MCF 10A (cell line): Measurements from ENCODE around the gene G3BP1. TPM values are rescaled to one million over a fixed set of nuclear protein-coding genes. Genes with fewer than 3 reads are reported as not detected.

Experiments used
- BruUV-seq: library from RNA; stranded (reverse); fragments of 400-500 nt; replicated peaks from 2 replicates; lab custom pipeline; 2021; lab: Mats Ljungman, UMichigan
- CTCF ChIA-PET: fragments of 300-600 bp; sonication (Branson Sonifier 250); formaldehyde crosslinking; extraction: SDS; loops from one replicate; lab custom pipeline; 2021; ENCODE audit warnings: antibody characterized with exemption, inconsistent platforms; lab: Yijun Ruan, JAX
- POLR2A ChIA-PET: fragments of 300-600, 350-650 bp; sonication (Branson Sonifier 250); formaldehyde crosslinking; extraction: SDS; loops from one replicate; lab custom pipeline; 2020; ENCODE audit warnings: antibody characterized with exemption, inconsistent platforms; lab: Yijun Ruan, JAX
- DNase-seq: peaks from one replicate; pipeline ENCODE4 v3.0.0-alpha.2; 2018; ENCODE audit not compliant: unreplicated experiment
- H3K27ac Mint-ChIP-seq: one replicate; pipeline ENCODE4 v1.8.0; 2022; ENCODE audit warnings: mild to moderate bottlenecking, low read depth, mixed read lengths; ENCODE audit not compliant: unreplicated experiment
- H3K27me3 Mint-ChIP-seq: one replicate; pipeline ENCODE4 v1.8.0; 2022; ENCODE audit warnings: mixed read lengths; ENCODE audit not compliant: insufficient read depth, unreplicated experiment
- H3K36me3 Mint-ChIP-seq: one replicate; pipeline ENCODE4 v1.8.0; 2022; ENCODE audit warnings: mild to moderate bottlenecking, moderate library complexity, mixed read lengths; ENCODE audit not compliant: insufficient read depth, unreplicated experiment
- H3K4me1 Mint-ChIP-seq: one replicate; pipeline ENCODE4 v1.8.0; 2022; ENCODE audit warnings: mixed read lengths; ENCODE audit not compliant: insufficient read depth, unreplicated experiment
- H3K4me3 Mint-ChIP-seq: one replicate; pipeline ENCODE4 v1.8.0; 2022; ENCODE audit warnings: mild to moderate bottlenecking, moderate library complexity, mixed read lengths; ENCODE audit not compliant: unreplicated experiment
- H3K9me3 Mint-ChIP-seq: one replicate; pipeline ENCODE4 v1.8.0; 2022; ENCODE audit warnings: mixed read lengths; ENCODE audit not compliant: unreplicated experiment
- CTCF ChIP-seq: fragments of 200-600 bp; IDR thresholded peaks from one replicate; pipeline ENCODE4 v1.8.0; 2022; ENCODE audit warnings: antibody characterized with exemption, mild to moderate bottlenecking; ENCODE audit not compliant: unreplicated experiment
- intact Hi-C: fragments of 100-400 bp; cut with micrococcal nuclease; formaldehyde crosslinking; loops from 2 replicates; pipeline ENCODE4 v1.14.1; 2022
- total RNA-seq: library from RNA; stranded (reverse); gene quantifications from 2 replicates; pipeline ENCODE4 v1.2.3, GENCODE V29; 2022

The G3BP1 gene
- total RNA-seq, 1 experiment from 2014 or later, result 279 TPM

- peak overlapping the region; percentile 90 for H3K27ac Mint-ChIP-seq
- TF ChIP-seq CTCF, result no peak
- peak overlapping the region; percentile 85 for H3K4me3 Mint-ChIP-seq
- DNase-seq, result no peak
- H3K4me1 Mint-ChIP-seq, result peaks cover 29% of the 10 kb centered on the region
- H3K27me3 Mint-ChIP-seq, result no peaks in the 10 kb centered on the region
- POLR2A ChIA-PET, result interaction anchor here (0.7 to 7.2 kb wide), 7 partner anchors 9 to 1920 kb away, joined by 3 to 162 read pairs (median 9); partner anchors contain the start of gene G3BP1
- BruUV-seq, result TSS peak; percentile 70
- CTCF ChIA-PET, result interaction anchor here (0.6 to 12.7 kb wide), 9 partner anchors 9 to 385 kb away, joined by 3 to 159 read pairs (median 5); partner anchors contain the start of gene G3BP1
- H3K9me3 Mint-ChIP-seq, result no peaks in the 10 kb centered on the region
- intact Hi-C loops, result no loop called here
- peaks cover 9% of the 10 kb centered on the region for H3K36me3 Mint-ChIP-seq
These were observed 13.7 kb upstream of the G3BP1 start for GRCh38 chr5:151758141-151758429.

DNA sequence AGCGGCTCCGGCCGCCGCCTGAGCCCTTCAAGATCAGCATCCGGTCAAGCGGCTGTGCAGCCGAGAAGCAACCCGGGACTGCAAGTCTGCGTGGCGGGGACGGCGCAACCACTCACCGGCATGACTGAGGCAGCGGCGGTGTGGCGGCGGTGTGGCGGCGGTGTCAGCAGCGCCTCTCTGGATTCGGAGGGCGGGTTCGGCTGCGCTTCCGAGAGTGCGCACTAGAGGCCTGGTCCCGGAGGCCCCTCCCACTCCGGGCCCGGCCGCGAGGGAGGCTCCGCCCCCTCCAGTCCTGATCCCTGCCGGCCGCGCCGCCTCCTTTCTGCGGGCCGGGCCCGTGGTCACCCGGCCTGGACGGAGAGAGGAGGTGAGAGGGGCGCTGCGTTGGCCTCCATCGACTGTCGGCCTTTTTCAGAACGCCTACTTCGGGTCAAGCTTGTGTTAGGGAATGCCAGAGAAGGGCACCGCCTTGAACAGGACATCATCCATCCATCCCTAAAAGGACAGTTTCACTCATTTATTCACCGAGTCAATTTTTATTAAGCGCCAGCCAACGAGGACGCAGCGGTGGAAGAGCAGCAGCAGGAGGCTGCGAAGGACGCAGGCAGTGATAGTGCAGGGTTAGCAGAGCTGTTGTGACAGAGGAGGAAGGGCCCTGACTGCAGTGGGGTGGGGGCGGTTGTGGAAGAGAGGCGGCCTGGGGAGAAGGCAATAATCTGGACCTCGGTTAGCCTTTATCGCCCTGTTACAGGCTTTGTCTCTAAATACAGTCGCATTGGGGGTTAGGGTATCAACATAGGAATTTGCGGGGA, 13.1 kb upstream of the G3BP1 start, which contains the start of gene ATOX1:
Gene ATOX1 (minus strand): TSS at position 202 of the 812 bp plus-strand sequence. CDS start 80 bp downstream, at position 122.
- TSS peak; percentile 76 for BruUV-seq

GRCh38 chr5:151764801-151765200, 7.0 kb upstream of the G3BP1 start:
- H3K4me1 Mint-ChIP-seq, result peaks cover 2% of the 10 kb centered on the region
- no TSS peak for BruUV-seq
- H3K36me3 Mint-ChIP-seq, result peaks cover under 1% of the 10 kb centered on the region
- TF ChIP-seq CTCF, result no peak
- H3K4me3 Mint-ChIP-seq, result no peak overlapping the region
- H3K9me3 Mint-ChIP-seq, result no peaks in the 10 kb centered on the region
- intact Hi-C loops, result no loop called here
- H3K27me3 Mint-ChIP-seq, result no peaks in the 10 kb centered on the region
- DNase-seq, result no peak
- H3K27ac Mint-ChIP-seq, result no peak overlapping the region
- ChIA-PET CTCF (interaction anchor here (0.5 to 1.7 kb wide), 5 partner anchors 14 to 112 kb away, joined by 3 to 7 read pairs (median 5); no protein-coding TSS in a partner anchor), POLR2A (interaction anchor here (1.4 kb wide), 1 partner anchor 12 kb away, joined by 3 read pairs; no protein-coding TSS in a partner anchor)

More for the DNA sequence above, 13.1 kb upstream of the G3BP1 start, which contains the start of gene ATOX1:
- Mint-ChIP-seq H3K4me3 (peak within 1 kb of the TSS; percentile 85), H3K4me1 (peaks cover 29% of the 10 kb centered on the region), H3K9me3 (no peaks in the 10 kb centered on the region), H3K27me3 (no peaks in the 10 kb centered on the region), H3K27ac (peak within 1 kb of the TSS; percentile 90), H3K36me3 (peaks cover 9% of the 10 kb centered on the region)
- TF ChIP-seq CTCF, result no peak
- ChIA-PET POLR2A (interaction anchor here (0.7 to 7.2 kb wide), 6 partner anchors 8 to 1919 kb away, joined by 3 to 162 read pairs (median 8); partner anchors contain the start of gene G3BP1), CTCF (interaction anchor here (0.7 to 12.7 kb wide), 8 partner anchors 8 to 173 kb away, joined by 3 to 159 read pairs (median 3); partner anchors contain the start of gene G3BP1)
- DNase-seq, result peak; percentile 96
- intact Hi-C loops, result no loop called here

DNA sequence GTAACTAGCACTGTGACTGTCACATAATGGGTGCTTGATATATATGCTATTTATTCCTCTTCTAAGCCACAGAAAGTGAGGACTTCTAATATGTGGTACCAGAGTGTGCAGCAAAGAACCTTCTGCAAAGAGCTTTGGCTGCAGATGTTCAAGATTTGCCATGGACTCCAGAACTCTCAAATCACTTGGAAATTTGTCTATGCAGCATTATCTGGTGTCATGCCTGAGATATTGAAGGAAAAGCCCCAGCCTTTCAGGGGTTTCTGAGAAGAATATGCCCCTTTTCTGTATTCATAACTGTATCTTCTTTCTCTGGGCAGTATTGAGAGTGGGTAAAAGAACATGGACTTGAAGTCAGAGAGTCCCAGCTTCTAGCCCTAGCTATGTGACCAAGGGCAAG, 4.8 kb upstream of the G3BP1 start:
- TF ChIP-seq CTCF, result no peak
- DNase-seq, result no peak
- POLR2A ChIA-PET, result interaction anchor here (0.6 to 1.1 kb wide), 8 partner anchors 8 to 1125 kb away, joined by 3 to 5 read pairs (median 3); partner anchors contain the start of gene ATOX1
- Mint-ChIP-seq H3K27me3 (no peaks in the 10 kb centered on the region), H3K4me1 (no peaks in the 10 kb centered on the region), H3K4me3 (no peak overlapping the region), H3K27ac (no peak overlapping the region), H3K36me3 (no peaks in the 10 kb centered on the region), H3K9me3 (no peaks in the 10 kb centered on the region)
- BruUV-seq, result no TSS peak
- intact Hi-C loops, result no loop called here
- CTCF ChIA-PET, result interaction anchor here (0.6 to 2.6 kb wide), 9 partner anchors 8 to 115 kb away, joined by 3 to 13 read pairs (median 4); no protein-coding TSS in a partner anchor
